B cell (primary cell): ENCODE measurements around the gene KLK14. TPM values are rescaled to one million over a fixed set of nuclear protein-coding genes. Genes with fewer than 3 reads are reported as not detected.

Experiments
- ATAC-seq: fragments of 200-7000 bp; cut with Tn5 transposase; one replicate; pipeline ENCODE4 v1.10.0; 2021; ENCODE audit warnings: low read depth, mild to moderate bottlenecking, moderate number of reproducible peaks, moderate library complexity
- CTCF ChIA-PET: fragments of 350-600 bp; sonication (Branson Sonifier 250); formaldehyde crosslinking; loops from one replicate; lab custom pipeline; 2021; ENCODE audit warnings: antibody characterized with exemption, inconsistent platforms; lab: Charles Lee
- POLR2A ChIA-PET: fragments of 350-600 bp; sonication (Branson Sonifier 250); formaldehyde crosslinking; loops from one replicate; lab custom pipeline; 2021; ENCODE audit warnings: antibody characterized with exemption; lab: Charles Lee
- DNase-seq: peaks from one replicate; pipeline ENCODE4 v3.0.0; 2013
- H2AFZ ChIP-seq: 2 replicates; pipeline ENCODE4 v1.6.1; 2012; ENCODE audit warnings: mild to moderate bottlenecking, low read depth, low read length; ENCODE audit not compliant: insufficient read depth, poor library complexity, severe bottlenecking
- H3K27ac ChIP-seq, 2 donors: 1 replicate in 1 of 2; 2 replicates in 1 of 2; pipeline ENCODE4 v1.5.1; 2012 to 2013; ENCODE audit warnings: low read length in 2 of 2, mild to moderate bottlenecking in 2 of 2, moderate library complexity in 1 of 2
- H3K27me3 ChIP-seq, 4 experiments: fragments of 200-600 bp in 1 of 4; sonication (generic) in 1 of 4; replicated peaks in 1 of 4; 1 replicate in 2 of 4; 2 replicates in 2 of 4; pipeline versions ENCODE4 v1.6.1 to v1.7.0; 2013 to 2016; ENCODE audit warnings: low read length in 3 of 4, mild to moderate bottlenecking in 2 of 4, mixed read lengths in 1 of 4, moderate library complexity in 1 of 4; ENCODE audit not compliant: insufficient read depth in 4 of 4, control insufficient read depth in 3 of 4; ENCODE audit errors: control extremely low read depth in 1 of 4
- H3K36me3 ChIP-seq, 2 experiments: replicated peaks in 1 of 2; 1 replicate in 1 of 2; 2 replicates in 1 of 2; pipeline versions ENCODE4 v1.6.1 to v1.7.1; 2013; ENCODE audit warnings: low read length in 1 of 2; ENCODE audit not compliant: insufficient read depth in 2 of 2, control insufficient read depth in 1 of 2; ENCODE audit errors: control extremely low read depth in 1 of 2, extremely low read depth in 1 of 2
- H3K4me1 ChIP-seq, 2 donors: fragments of 200-600 bp in 1 of 2; sonication (generic) in 1 of 2; 1 replicate in 1 of 2; 2 replicates in 1 of 2; pipeline versions ENCODE4 v1.5.1 to v1.6.1; 2013 to 2017; ENCODE audit warnings: low read length in 2 of 2; ENCODE audit not compliant: control insufficient read depth in 2 of 2, insufficient read depth in 2 of 2
- H3K4me2 ChIP-seq: replicated peaks from 2 replicates; pipeline ENCODE3; 2012; ENCODE audit warnings: mild to moderate bottlenecking, low read depth, low read length; ENCODE audit not compliant: poor library complexity, severe bottlenecking
- H3K4me3 ChIP-seq, 5 experiments: fragments of 200-600 bp in 1 of 5; sonication (generic) in 1 of 5; 1 replicate in 3 of 5; 2 replicates in 2 of 5; pipeline versions ENCODE4 v1.5.1 to v1.7.0; 2011 to 2016; ENCODE audit warnings: low read length in 4 of 5, mild to moderate bottlenecking in 4 of 5, low read depth in 2 of 5, control low read depth in 1 of 5, moderate library complexity in 1 of 5; ENCODE audit not compliant: insufficient read depth in 1 of 5; ENCODE audit errors: control extremely low read depth in 1 of 5, extremely low read depth in 1 of 5
- H3K79me2 ChIP-seq: fragments of 200-600 bp; sonication (generic); one replicate; pipeline ENCODE4 v1.6.0; 2016; ENCODE audit warnings: low read length; ENCODE audit not compliant: control insufficient read depth, insufficient read depth
- H3K9ac ChIP-seq: fragments of 200-600 bp; sonication (generic); 2 replicates; pipeline ENCODE4 v1.6.1; 2017; ENCODE audit warnings: mild to moderate bottlenecking, low read length, moderate library complexity
- H3K9me3 ChIP-seq, 3 donors: one replicate each; pipeline versions ENCODE4 v1.6.1 to v1.7.1; 2013; ENCODE audit warnings: low read length in 2 of 3; ENCODE audit not compliant: control insufficient read depth in 2 of 3, insufficient read depth in 1 of 3; ENCODE audit errors: control extremely low read depth in 1 of 3
- H4K20me1 ChIP-seq: 2 replicates; pipeline ENCODE4 v1.6.0; 2012; ENCODE audit warnings: mild to moderate bottlenecking, low read length; ENCODE audit not compliant: insufficient read depth, control insufficient read depth, poor library complexity, severe bottlenecking
- H3K27ac Mint-ChIP-seq: one replicate; pipeline ENCODE4 v1.8.0; 2021; ENCODE audit warnings: mixed read lengths
- H3K27me3 Mint-ChIP-seq: one replicate; pipeline ENCODE4 v1.8.0; 2021; ENCODE audit warnings: mixed read lengths
- H3K4me1 Mint-ChIP-seq: one replicate; pipeline ENCODE4 v1.8.0; 2021; ENCODE audit warnings: mixed read lengths
- H3K4me3 Mint-ChIP-seq: one replicate; pipeline ENCODE4 v1.8.0; 2021; ENCODE audit warnings: mixed read lengths
- H3K9me3 Mint-ChIP-seq: one replicate; pipeline ENCODE4 v1.8.0; 2022; ENCODE audit warnings: mixed read lengths; ENCODE audit not compliant: insufficient read depth
- CTCF ChIP-seq: fragments of 200-600 bp; IDR thresholded peaks from one replicate; pipeline ENCODE4 v1.8.0; 2022; ENCODE audit warnings: antibody characterized with exemption, mild to moderate bottlenecking
- EZH2 ChIP-seq: IDR thresholded peaks from 2 replicates; pipeline ENCODE4 v1.6.1; 2012; ENCODE audit warnings: borderline replicate concordance, low read depth, mild to moderate bottlenecking, moderate library complexity, low read length; ENCODE audit not compliant: insufficient read depth, poor library complexity, severe bottlenecking
- WGBS: methylation state at CpG from one replicate; pipeline ENCODE4 v1.1.5; 2013; ENCODE audit warnings: missing lambda C conversion rate; ENCODE audit not compliant: insufficient coverage; 5-methylcytosine and 5-hydroxymethylcytosine counted together
- intact Hi-C: fragments of 100-400 bp; cut with micrococcal nuclease; formaldehyde crosslinking; loops from one replicate; pipeline ENCODE4 v1.10.0; 2022
- polyA plus RNA-seq: library from polyadenylated mRNA; depleted of rRNA; stranded (reverse); fragments of >200 nt; gene quantifications from 2 replicates; pipeline ENCODE4 v1.2.3, GENCODE V29; 2012
- total RNA-seq, 2 donors: library from RNA; stranded (reverse); fragments of 120-200 nt in 1 of 2; gene quantifications; 1 replicate in 1 of 2; 2 replicates in 1 of 2; pipeline versions ENCODE4 v1.2.3 to v1.2.4, GENCODE V29; 2013 to 2022

KLK14 gene
- total and polyA plus RNA-seq, 2 donors (not counting 1 experiment from before 2014, with no cell fraction given): 0.49 to 0.59 TPM

- no peaks in the 10 kb centered on the region for H3K4me1 ChIP-seq
- no peak overlapping the region for H3K27ac Mint-ChIP-seq
- H3K9me3 Mint-ChIP-seq: no peaks in the 10 kb centered on the region
- H3K36me3 ChIP-seq: no peaks in the 10 kb centered on the region
- no peak overlapping the region for H3K4me2 ChIP-seq
- no peak overlapping the region for H2AFZ ChIP-seq
- intact Hi-C loops: no loop called here
- H3K27me3 Mint-ChIP-seq: peaks cover 31% of the 10 kb centered on the region
- H3K27ac ChIP-seq: no peak overlapping the region
- no peak for ATAC-seq
- H3K4me1 Mint-ChIP-seq: no peaks in the 10 kb centered on the region
- no peaks in the 10 kb centered on the region for H4K20me1 ChIP-seq
- ChIA-PET POLR2A (no interaction called here), CTCF (no interaction called here)
- DNase-seq: no peak
- WGBS: 78% methylated on average over 3 of the region's 6 CpGs
- H3K9me3 ChIP-seq: no peaks in the 10 kb centered on the region
- H3K9ac ChIP-seq: no peak overlapping the region
- peaks cover 0 to 17% (median 7%) of the 10 kb centered on the region in 4 experiments for H3K27me3 ChIP-seq
- no peaks in the 10 kb centered on the region for H3K79me2 ChIP-seq
- no peak overlapping the region for H3K4me3 ChIP-seq
- TF ChIP-seq CTCF (no peak), EZH2 (no peak)
- H3K4me3 Mint-ChIP-seq: no peak overlapping the region
Measured at GRCh38 chr19:51116736-51117286, 34.1 kb upstream of the KLK14 start.

GRCh38 chr19:51114087-51114729 lies 31.5 kb upstream of the KLK14 start:
- ChIA-PET POLR2A (no interaction called here), CTCF (no interaction called here)
- Histone ChIP-seq H3K36me3 (no peaks in the 10 kb centered on the region), H4K20me1 (no peaks in the 10 kb centered on the region), H3K4me1 (no peaks in the 10 kb centered on the region), H3K9ac (no peak overlapping the region), H2AFZ (no peak overlapping the region), H3K27me3 (peaks cover 0 to 17% (median 7%) of the 10 kb centered on the region in 4 experiments), H3K27ac (no peak overlapping the region), H3K4me3 (no peak overlapping the region), H3K9me3 (no peaks in the 10 kb centered on the region), H3K79me2 (no peaks in the 10 kb centered on the region), H3K4me2 (no peak overlapping the region)
- H3K27me3 Mint-ChIP-seq: peaks cover 24% of the 10 kb centered on the region
- H3K9me3 Mint-ChIP-seq: no peaks in the 10 kb centered on the region
- H3K27ac Mint-ChIP-seq: no peak overlapping the region
- H3K4me1 Mint-ChIP-seq: peaks cover 4% of the 10 kb centered on the region
- no peak for TF ChIP-seq EZH2
- no peak for TF ChIP-seq CTCF
- H3K4me3 Mint-ChIP-seq: no peak overlapping the region
- ATAC-seq (no peak), DNase-seq (no peak)
- intact Hi-C loops: no loop called here
- WGBS: 94% methylated on average over 3 of the region's 6 CpGs
